ENCODE measurements around the gene CFAP74. TPM values are rescaled to one million over a fixed set of nuclear protein-coding genes. Genes with fewer than 3 reads are reported as not detected.

Gene CFAP74
- total RNA-seq, 1 experiment from 2014 or later: not detected

DNA sequence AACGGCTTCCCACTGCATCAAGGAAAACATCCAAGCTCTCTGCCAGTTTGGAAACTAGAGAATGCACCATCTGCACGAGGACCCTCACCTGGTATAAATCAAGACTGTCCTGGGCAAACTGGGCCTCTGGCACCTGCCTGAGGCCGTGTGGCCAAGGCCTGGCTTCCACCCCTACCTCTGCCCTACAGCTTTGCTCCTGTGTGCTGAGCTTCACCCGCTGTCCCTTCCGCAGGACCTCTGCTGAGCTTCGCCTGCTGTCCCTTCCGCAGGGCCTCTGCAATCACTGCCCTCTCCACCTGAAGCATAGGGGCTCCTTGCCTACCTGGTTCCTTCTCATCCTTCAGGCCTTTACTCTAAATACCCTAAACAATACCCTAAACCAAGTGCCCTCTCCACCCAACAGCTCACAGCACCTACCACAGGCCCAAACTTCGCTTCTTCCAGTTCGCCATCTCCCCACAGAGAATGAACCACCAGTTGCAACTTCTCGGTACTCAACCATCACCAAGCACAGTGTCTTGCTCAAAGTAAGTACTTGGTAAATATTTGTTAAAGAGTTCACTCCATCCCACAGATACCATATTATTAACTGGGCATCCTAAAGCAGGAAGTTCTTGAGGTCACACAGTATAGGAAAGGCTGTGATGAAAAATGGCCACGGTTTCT, 131.1 kb downstream of the CFAP74 start:
- peaks cover 15% of the 10 kb centered on the region for H3K4me1 ChIP-seq (replicated peaks)
- H3K9me3 ChIP-seq (replicated peaks): no peaks in the 10 kb centered on the region
- H3K27me3 ChIP-seq (replicated peaks): no peaks in the 10 kb centered on the region
- H3K27ac ChIP-seq: no peak overlapping the region
- no peak overlapping the region for H3K4me3 ChIP-seq
- no peak for DNase-seq (ENCODE audit: low read depth in 1 of 2, low spot score in 2 of 2)
- H3K36me3 ChIP-seq: peaks cover 69% of the 10 kb centered on the region

Other genes with a start within 250 kb of the CFAP74 start
- 50.4 and 62.1 TPM in 2 replicates for gene NADK, start 225.3 kb downstream of the CFAP74 start, total RNA-seq (2014; rRNA removed; shearing (Covaris generic))
- 98.9 and 108 TPM in 2 replicates for gene GNB1, start 112.7 kb downstream of the CFAP74 start, total RNA-seq (2014; rRNA removed; shearing (Covaris generic))
- gene CALML6, start 88.5 kb downstream of the CFAP74 start, total RNA-seq (2014; rRNA removed; shearing (Covaris generic)): 0.41 TPM in 1 of 2 replicates, not detected in the other
- gene TMEM52, start 84.5 kb downstream of the CFAP74 start, total RNA-seq (2014; rRNA removed; shearing (Covaris generic)): 0.87 TPM in 1 of 2 replicates, not detected in the other
- not detected in 2 replicates for gene GABRD, start 15.6 kb upstream of the CFAP74 start, total RNA-seq (2014; rRNA removed; shearing (Covaris generic))
- 0.58 and 6.9 TPM in 2 replicates for gene PRKCZ, start 46.6 kb upstream of the CFAP74 start, total RNA-seq (2014; rRNA removed; shearing (Covaris generic))
- gene FAAP20, start 191.0 kb upstream of the CFAP74 start, total RNA-seq (2014; rRNA removed; shearing (Covaris generic)): 39.2 and 48.6 TPM in 2 replicates
- gene SKI, start 224.5 kb upstream of the CFAP74 start, total RNA-seq (2014; rRNA removed; shearing (Covaris generic)): 9.6 and 24.3 TPM in 2 replicates

All from SJSA1 (cell line).